GM21786 (cell line): ENCODE data around the gene TAF6L.
"Not testable (repeated sequence)": the region's sequence is repeated elsewhere in the genome, so short reads cannot be mapped to it uniquely, and the experiment has no call there.

Source experiments
- ATAC-seq: cut with Tn5 transposase; IDR thresholded peaks from one replicate; pipeline ENCODE4 v1.9.1; 2021; ENCODE audit not compliant: unreplicated experiment

The TAF6L gene, protein sequence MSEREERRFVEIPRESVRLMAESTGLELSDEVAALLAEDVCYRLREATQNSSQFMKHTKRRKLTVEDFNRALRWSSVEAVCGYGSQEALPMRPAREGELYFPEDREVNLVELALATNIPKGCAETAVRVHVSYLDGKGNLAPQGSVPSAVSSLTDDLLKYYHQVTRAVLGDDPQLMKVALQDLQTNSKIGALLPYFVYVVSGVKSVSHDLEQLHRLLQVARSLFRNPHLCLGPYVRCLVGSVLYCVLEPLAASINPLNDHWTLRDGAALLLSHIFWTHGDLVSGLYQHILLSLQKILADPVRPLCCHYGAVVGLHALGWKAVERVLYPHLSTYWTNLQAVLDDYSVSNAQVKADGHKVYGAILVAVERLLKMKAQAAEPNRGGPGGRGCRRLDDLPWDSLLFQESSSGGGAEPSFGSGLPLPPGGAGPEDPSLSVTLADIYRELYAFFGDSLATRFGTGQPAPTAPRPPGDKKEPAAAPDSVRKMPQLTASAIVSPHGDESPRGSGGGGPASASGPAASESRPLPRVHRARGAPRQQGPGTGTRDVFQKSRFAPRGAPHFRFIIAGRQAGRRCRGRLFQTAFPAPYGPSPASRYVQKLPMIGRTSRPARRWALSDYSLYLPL

DNA sequence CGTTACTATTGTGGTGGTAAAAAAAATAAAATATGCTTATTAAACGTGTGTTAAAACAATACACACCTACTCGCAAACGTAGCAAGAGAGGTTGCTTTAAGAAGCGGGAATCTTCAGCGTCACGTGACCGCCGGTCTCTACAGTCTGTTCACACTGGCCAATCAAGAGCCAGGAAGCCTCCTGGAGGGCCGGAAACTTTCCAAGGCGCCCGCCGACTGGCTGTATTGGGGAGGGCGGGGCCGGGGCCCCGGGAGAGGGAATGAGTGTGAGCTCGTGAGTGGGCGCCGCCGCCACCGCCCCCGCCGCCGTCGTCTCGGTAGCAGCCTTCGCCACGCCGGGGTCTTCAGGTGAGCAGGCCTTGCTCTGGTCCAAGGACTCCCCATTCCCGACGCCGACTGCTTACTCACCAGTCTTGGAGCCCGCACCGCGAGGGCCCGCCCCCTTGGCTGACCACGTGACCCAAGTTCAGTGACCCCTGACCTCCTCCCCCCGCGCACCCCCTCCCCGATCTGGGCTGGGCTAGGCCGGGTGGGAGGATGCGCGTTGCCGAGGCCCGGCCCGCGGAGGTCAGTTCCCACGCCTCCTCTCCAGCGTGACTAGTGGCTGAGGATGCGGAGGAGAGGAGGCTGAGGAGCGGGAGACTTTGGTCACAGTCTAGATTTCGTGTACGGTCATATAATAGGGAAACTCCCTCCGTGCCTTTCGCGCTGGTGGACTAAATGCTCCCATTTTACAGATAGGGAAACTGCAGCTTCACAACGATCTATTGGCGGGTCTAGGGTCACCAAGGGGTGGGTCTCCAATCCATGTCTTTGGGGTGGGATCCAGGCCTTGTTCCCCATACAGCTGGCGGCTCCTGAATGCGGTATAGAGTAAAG, at the start of gene TAF6L:
TAF6L (plus strand) TSS at position 253 of the 878 bp plus-strand sequence. CDS start 4,388 bp downstream, outside the sequence.
- ATAC-seq = peak; percentile 85

DNA sequence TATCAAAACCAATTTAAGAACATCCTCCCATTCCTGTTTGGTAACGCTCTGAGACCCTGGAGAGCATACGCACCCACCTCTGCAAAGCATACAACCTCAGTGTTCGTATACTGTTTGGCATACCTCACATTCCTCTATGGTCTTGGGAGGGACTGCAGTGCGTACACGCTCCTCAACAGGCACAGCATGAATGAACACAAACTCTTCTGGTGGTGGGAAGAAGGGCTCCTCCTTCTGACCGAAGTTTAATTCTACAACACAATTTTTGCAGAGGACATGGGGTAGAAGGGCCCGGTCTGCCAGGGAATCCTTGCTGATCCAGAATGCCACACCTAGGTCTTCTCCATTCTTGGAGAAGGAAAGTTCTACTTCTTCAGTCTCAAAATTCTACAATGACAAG, 49.2 kb upstream of the TAF6L start:
- no peak for ATAC-seq

DNA sequence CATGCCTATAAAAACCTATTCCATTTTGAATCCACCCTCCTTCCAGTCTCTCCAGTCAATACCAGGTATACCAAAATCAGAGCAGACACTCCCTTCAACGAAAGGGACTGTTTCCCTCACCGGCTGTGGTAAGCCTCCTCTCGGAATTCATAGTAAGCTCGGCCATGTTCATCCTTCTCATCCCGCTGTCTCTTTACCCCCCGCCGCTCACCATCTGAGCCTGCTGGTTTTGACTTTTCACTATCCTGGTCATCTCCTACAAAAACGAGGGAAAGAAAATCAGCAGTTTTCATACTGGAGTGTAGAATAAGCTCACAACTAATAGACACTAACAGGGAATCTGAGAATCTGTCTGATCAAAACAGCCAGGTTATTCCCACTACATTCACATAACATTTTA, 47.0 kb upstream of the TAF6L start:
- no peak for ATAC-seq

DNA sequence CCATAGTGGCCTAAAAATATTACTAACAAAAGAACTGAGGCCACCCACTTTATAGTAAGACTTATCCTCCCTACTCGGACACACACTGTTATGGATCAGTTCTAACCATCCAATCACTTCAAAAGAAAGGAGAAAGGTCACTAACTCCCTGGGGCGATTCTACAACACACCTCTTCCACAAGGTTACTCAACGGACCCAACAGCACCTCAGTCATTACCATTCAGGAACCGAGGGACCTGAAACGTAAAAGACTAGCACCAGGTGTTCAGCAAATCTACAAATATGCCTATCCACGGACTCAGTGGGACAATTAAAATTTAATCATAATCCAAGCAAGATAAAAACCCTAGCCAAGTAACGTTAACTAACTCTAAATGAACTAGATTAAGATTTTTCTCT, 45.5 kb upstream of the TAF6L start:
- no peak for ATAC-seq

DNA sequence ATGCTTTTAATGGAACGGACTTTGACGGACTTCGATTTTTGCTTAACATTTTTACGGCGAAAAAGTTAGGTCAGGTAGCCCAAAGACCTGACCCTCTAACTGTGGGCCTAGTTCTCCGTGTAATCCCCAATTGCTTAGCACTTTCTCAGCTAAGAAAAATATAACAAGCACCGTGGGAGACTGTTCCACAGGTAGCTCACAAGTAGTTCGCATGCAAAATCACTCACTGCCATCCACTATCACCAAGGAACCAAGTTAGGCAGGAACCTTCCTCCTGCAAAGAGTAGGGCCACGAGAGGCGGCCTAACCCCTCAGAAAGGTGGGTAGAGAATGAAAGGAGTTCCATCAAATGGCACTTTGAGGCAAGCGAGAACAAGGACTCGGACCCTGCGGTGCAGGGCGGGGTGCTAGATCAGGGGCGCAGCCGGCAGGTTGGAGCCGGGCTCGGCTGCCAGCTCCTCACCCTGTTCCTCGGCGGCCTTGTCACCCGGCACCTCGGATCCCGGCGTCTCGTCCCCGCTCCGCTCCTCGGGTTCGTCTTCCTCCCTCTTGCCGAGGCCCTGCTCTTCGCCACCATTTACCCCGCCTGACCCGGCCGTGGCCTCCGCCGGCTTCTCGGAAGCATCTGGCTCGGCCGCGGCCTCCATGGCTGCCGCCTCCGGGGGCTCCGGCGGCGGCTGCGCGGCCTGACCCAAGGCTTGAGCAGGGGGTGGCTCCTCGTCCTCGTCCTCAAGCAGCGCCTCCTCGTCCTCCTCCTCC, 44.9 kb upstream of the TAF6L start:
- no peak for ATAC-seq

DNA sequence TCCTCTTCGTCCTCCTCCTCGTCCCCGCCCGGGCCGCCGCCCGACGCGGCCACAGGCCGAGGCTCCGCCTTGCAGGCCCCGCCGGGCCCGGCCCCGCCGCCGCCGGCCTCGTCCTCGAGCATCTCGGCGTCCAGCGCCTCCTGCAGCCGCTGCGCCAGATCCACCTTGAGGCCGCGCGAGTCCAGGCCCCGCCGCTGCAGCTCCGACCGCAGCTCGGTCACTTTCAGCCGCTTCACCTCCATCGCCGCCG, 44.4 kb upstream of the TAF6L start:
- no peak for ATAC-seq

DNA sequence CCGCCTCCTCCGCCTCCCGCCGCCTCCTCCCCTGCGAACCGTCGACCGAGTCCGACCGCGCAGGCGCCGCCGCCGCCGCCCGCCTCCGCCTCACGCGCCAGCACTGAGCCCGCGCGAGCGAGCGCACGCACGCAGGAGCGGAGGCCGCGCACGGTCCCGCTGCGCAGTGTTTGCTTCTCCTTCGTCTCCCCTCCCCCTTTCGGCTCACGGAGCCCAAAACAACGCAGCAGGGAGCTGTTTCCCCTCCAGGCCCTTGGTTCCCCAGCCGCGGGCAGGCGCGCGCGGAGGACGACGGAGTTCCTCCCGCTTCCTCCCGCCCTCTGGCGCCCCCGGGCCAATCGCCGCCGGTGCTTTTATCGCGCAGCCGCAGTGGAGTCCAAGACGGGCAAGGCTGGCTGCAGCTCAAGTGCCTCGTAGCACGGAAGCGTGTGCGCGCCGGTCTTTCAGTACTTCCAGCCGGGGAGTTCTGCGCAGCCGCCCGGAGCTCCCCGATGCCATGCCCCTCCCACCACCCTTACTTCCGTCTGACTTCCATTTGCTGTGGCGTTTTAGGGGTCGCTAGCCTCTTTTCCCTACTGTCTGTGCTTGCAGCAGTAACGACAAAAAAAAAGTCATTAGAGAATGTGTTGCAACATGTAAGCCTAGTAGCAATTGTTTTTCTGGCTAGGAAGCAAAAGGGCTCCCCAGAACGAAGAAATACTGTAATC, 43.9 kb upstream of the TAF6L start, which contains the start of gene HNRNPUL2:
HNRNPUL2 (minus strand) TSS at position 293 of the 707 bp plus-strand sequence. CDS start 301 bp downstream, outside the sequence.
- ATAC-seq = peak; percentile 60

DNA sequence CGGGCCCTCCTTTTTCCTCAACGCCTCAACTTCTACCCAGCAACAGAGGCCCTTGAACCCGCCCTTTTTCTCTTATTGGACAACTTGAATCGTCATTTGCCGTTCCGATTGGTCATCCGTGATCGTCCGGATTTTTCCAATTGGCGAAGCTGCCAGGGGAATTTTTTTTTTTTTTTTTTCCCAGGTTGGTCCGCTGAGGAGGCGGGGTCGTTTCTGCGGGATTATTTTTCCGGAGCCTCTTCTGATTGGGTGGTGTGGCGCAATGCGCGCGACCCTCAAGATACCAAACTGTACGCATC, 43.4 kb upstream of the TAF6L start:
- peak; percentile 49 for ATAC-seq

DNA sequence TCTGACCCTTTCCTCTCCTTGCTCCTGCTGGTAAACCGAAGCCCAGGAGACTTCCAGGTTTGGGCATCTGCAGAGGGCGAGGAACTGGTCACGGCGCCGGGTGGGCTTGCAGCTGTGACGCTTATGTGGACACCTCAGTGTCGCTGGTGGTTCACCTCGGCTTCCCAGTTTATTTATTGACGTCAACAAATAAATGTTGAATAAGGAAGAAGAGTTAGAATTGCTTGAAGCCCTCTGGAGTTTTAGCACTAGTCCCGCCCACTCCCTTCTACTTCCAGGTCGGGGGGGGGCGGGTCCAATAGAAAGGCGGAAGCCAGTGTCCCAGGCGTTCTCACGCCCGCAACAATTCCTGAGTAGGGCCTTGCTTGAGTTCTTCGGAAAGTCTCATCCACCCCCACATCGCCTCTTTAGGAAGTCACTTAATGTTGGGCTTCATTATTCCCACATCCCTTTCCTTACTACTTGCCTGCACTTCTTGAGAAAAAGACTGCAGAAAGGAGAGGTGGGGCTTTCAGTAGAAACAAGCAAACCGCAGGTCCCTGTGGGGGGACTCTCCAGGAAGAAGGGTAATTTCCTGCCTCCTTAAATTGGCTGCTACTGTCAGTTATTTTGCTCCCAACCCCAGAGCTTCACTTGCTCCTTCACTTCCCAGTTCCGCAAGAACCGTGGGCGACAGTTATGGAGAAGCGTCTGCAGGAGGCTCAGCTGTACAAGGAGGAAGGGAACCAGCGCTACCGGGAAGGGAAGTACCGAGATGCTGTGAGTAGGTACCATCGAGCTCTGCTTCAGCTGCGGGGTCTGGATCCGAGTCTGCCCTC, 42.8 kb upstream of the TAF6L start, which contains the start of gene TTC9C:
TTC9C (plus strand) TSS at position 316 of the 818 bp plus-strand sequence; CDS start at position 679, 363 bp downstream.
- peak; percentile 23 for ATAC-seq

DNA sequence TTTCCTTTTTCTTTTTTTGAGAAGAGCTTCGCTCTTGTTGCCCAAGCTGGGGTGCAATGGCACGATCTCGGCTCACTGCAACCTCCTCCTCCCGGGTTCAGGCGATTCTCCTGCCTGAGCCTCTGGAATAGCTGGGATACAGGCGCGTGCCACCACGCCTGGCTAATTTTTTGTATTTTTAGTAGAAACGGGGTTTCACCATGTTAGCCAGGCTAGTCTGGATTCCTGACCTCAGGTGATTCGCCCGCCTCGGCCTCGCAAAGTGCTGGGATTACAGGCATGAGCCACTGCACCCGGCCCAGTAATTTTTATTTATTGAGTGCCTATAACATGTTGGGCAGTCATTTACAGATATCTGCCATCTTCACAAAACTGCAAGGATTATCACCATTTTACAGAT, 41.1 kb upstream of the TAF6L start:
- not testable (repeated sequence) for ATAC-seq

DNA sequence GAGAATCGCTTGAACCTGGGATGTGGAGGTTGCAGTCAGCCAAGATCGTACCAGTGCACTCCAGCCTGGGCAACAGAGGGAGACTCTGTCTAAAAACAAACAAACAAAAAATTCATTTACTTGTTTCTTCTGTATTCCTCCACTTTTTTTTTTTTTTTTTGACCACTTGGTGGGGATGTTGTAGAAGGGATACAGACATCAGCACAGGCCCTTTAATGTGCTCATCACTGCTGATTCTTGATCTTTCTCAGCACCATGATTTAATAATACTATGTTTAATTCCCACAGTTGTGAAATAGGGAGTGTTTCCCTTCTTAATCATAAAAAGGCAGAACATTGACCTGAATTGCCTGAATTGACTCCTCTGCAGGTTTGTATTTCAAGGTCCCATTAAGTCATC, 38.4 kb upstream of the TAF6L start:
- no peak for ATAC-seq

DNA sequence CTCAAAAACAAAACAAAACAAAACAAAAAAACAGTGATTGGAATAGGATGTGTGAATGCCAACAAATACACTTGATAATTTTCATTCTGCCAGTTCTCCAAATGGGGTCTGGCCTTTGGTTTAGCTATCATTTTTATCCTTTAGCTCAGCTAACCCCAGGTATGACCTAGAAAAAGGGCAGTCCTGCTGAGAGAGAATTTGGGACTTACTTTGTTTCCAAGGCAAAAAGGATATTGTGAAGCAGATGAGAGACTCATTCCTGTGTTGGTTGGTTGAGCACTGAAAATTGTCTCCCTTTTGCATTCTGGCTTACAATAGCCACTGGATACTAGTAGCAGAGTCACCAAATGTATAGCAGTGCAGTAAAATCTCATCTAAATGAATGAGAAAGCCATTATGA, 34.0 kb upstream of the TAF6L start:
- ATAC-seq = no peak

DNA sequence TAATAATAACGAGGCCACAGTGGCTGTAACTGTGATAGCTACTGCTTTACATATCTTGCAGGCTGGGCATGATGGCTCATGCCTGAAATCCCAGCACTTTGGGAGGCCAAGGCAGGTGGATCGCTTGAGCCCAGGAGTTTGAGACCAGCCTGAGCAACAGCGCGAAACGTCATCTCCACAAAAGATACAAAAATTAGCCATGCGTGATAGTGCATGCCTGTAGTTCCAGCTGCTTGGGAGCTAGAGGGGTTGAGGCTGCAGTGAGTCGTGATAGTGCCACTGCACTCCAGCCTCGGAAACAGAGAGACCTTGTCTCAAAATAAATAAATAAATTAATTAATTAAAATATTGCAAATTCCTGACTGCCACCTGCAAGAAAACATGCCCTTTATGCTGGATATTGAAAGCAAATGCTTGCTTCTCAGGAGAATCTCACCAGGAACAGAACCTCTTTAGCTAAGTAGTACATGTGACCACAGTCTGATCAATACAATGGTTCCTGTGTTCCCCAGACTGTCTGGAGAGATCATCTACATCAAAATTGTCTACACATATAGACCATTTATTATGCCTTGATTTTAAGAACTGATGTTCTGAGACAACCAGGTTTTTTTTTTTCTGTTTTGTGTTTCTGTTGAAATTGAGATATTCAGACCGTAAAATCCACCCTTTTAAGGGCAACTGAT, 23.6 kb upstream of the TAF6L start:
- no peak for ATAC-seq

DNA sequence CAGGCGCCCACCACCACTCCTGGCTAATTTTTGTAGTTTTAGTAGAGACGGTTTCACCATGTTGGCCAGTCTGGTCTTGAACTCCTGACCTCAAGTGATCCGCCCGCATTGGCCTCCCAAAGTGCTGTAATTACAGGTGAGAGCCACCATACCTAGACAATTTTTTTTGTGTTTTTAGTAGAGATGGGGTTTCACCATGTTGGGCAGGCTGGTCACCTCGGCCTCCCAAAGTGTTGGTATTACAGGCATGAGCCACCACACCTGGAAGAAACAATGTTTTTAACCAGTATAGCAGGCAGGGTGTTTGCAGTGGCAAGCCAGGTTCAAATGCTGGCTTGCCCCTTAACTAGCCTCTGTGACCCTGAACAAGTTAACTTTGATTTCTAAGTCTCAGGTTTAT, 21.3 kb upstream of the TAF6L start:
- not testable (repeated sequence) for ATAC-seq

DNA sequence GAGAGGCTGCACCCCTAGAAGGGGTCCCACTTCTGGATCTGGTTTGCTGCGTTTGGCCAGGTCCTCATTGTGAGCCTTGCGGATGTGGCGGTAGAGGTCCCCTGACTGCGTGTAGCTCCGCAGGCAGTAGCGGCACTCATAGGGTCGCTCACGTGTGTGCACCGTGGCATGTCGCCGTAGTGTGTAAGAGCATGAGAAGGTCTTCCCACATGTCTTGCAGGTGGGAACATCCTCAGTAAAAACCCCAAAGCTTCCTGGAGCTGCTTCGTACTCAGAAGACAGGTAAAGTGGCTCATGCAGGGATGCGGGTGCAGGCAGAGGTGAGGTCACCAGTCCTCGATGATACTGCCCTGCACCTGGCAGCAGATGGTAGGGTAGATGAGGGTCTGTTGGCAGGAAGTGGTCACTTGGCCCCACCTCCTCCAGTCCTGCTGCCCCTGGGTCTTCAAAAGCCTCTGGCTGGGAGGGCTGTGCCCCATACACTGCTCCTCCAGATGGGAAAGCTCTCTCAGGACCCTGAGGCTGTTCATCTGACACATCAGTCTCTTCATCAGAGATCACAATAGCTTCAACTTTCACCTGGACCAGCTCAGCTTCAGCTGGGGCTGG, 18.9 kb upstream of the TAF6L start:
- no peak for ATAC-seq

DNA sequence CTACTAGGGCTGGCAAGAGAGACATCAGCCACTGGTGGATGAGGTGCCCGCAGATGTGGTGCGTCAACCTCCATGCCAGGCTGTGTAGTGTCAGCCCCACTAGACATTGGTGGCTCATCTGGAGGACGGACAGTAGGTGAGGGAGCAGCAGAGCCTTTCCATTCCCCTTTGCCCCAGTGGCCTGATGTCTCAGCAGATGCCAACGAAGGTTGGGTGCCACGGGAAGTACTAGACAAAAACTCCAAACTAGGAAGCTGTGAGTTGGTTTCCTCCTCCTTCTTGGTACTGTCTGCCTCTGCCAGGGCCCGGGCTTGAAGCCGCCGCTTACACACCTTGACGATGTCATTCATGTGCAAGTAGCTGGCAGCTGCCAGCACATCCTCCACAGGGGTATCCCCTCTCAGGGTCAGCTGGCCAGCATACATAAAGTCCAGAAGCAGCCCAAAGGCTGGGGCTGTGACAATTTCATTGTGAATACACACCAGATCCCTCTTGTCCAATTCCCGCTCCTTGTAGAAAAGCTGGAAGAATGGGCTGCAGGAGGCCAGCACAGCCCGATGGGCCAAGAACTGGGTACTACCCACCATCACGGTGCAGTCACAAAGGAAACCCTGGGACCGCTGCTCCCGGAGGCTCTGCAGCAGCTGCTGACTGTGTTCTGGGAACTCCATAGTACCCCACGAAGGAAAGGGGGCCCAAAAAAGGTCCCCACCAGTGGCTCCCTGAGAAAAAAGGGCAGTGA, 18.0 kb upstream of the TAF6L start:
- ATAC-seq = no peak

DNA sequence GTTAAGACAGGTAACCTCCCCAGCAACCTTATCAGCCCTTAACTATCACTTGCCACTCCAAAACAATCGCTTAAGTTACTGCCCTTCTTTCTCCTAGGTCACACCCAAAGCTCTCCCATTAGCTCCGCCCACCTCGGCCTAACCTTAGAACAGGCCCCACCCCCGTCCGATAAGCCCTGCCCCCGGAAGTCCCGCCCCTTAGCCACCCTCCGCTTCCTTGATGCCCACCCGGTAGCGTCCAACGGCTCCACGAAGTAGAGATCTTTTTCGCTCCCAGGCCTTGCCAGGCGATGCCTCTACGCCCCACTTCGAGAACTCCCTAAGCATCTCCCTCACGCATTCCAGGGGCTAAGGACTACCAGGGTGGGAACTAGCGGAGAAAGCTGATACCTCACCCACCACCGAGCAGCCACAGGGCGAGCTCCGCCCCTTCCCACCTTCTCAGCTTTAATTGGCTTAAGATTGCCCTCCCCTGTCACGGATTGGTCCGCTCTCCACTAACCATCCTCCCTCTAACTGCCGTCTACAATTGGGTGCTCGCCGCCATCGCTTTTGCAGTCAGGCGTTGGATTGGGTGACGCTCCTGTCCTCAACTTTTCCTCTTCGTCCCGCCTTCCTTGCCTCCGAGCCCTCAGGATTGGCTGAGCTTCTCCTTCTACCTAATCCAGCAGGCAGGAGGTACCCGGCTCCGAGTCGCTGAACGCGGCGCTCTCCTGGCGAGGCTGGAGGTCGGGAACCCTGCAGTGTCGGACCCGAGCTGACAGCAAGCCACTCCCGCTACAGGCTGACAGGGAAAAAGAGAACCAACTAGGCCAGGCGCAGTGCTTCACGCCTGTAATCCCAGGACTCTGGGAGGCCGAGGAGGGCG, 17.2 kb upstream of the TAF6L start, which contains the start of gene ZBTB3:
ZBTB3 (minus strand) TSS at position 425 of the 868 bp plus-strand sequence. CDS start 496 bp downstream, outside the sequence.
- ATAC-seq = peak; percentile 97
